Measurements from ENCODE around the gene PDXDC1.
"Not testable (repeated sequence)": the region's sequence is repeated elsewhere in the genome, so short reads cannot be mapped to it uniquely, and the experiment has no call there.

The PDXDC1 gene

GRCh38 chr16:14974656-14975417, at the start of gene PDXDC1:
Gene PDXDC1 (plus strand): TSS chr16:14975026. CDS start chr16:14975200, 174 bp downstream.
- FAIRE-seq: not testable (repeated sequence)

GRCh38 chr16:14928064-14928714, 46.6 kb upstream of the PDXDC1 start:
- FAIRE-seq: not testable (repeated sequence)

DNA sequence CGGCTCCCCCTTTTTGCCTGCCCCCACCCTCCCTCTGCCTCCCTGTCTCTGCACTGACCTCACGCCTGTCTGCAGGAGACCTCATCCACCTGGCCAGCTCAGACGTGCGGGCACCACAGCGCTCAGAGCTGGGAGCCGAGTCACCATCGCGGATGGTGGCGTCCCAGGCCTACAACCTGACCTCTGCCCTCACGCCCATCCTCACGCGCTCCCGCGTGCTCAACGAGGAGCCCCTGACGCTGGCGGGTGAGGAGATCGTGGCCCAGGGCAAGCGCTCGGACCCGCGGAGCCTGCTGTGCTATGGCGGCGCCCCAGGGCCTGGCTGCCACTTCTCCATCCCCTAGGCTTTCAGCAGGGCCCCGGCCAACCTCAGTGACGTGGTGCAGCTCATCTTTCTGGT, 45.6 kb upstream of the PDXDC1 start:
- not testable (repeated sequence) for FAIRE-seq

GRCh38 chr16:14930246-14930645, 44.6 kb upstream of the PDXDC1 start:
- not testable (repeated sequence) for FAIRE-seq

GRCh38 chr16:14930971-14931370, 43.9 kb upstream of the PDXDC1 start:
- FAIRE-seq: not testable (repeated sequence)

GRCh38 chr16:14932581-14933375, 42.0 kb upstream of the PDXDC1 start:
- FAIRE-seq: not testable (repeated sequence)

DNA sequence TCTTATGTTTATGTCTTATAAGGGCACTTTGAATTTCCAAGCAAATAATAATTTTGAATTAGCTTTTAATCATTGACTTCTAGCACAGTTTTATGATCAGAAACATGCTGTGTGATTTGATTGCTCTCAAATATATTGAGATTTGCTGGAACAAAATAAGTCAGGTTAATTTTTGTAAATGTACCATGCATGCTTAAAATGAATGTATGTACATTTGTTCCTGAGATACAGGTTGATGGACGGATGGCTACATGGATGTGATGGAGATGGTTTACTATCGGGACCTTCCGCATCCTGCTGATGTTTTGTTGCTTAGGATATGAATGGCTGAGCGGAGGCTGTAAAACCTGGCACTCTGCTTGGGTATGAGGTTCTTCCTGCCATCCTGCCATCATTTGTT, 37.7 kb upstream of the PDXDC1 start, which contains the start of gene NPIPA1:
Gene NPIPA1, plus strand, starts transcription at position 301 of the 400 bp plus-strand sequence. Its CDS starts 0 bp downstream, at position 301.
- FAIRE-seq: not testable (repeated sequence)

DNA sequence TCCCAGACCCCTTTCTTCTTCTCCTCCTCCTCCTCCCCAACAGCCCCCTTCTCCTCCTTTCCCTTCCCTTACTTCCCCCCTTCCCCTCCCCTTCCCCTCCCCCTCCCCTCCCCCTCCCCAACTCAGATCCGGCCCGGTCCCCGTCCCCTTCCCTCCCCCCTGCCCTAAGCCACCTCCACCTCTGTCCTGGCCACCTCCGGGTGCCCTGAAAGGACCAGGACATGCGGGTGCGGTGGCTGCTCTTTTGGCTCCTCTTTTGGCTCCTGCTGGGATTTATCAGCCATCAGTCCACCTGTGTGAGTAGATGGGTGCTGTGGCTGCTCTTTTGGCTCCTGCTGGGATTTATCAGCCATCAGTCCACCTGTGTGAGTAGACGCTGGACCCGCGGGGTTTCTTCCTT, 36.8 kb upstream of the PDXDC1 start:
- FAIRE-seq: not testable (repeated sequence)

DNA sequence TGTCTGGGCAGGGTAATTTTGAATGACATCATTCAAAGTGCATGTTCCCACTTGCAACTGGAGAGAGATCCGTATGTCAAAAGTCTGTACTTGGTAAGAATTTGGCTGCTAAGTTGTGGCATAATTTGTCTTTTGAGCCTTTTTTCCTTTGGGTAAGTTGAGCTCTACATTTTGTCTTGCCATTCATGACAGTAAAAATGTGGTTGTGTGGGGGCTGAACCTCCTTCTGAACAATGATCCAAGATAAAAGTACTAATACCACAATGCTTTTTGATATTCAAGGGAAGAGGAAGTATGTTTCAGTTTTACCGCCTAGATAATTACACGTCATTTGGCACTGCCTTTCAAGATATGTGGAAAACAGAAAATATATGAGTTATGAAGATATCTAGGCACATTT, 32.1 kb upstream of the PDXDC1 start:
- FAIRE-seq: not testable (repeated sequence)

- no peak for FAIRE-seq
Measured at GRCh38 chr16:14955546-14956231, 19.1 kb upstream of the PDXDC1 start.

- FAIRE-seq: no peak
Measured at GRCh38 chr16:14957576-14958322, 17.1 kb upstream of the PDXDC1 start.

GRCh38 chr16:14958323-14958600, 16.6 kb upstream of the PDXDC1 start:
- no peak for FAIRE-seq

- FAIRE-seq: no peak
Measured at GRCh38 chr16:14958970-14959369, 15.9 kb upstream of the PDXDC1 start.

- no peak for FAIRE-seq
Measured at GRCh38 chr16:14961405-14962186, 13.2 kb upstream of the PDXDC1 start.

DNA sequence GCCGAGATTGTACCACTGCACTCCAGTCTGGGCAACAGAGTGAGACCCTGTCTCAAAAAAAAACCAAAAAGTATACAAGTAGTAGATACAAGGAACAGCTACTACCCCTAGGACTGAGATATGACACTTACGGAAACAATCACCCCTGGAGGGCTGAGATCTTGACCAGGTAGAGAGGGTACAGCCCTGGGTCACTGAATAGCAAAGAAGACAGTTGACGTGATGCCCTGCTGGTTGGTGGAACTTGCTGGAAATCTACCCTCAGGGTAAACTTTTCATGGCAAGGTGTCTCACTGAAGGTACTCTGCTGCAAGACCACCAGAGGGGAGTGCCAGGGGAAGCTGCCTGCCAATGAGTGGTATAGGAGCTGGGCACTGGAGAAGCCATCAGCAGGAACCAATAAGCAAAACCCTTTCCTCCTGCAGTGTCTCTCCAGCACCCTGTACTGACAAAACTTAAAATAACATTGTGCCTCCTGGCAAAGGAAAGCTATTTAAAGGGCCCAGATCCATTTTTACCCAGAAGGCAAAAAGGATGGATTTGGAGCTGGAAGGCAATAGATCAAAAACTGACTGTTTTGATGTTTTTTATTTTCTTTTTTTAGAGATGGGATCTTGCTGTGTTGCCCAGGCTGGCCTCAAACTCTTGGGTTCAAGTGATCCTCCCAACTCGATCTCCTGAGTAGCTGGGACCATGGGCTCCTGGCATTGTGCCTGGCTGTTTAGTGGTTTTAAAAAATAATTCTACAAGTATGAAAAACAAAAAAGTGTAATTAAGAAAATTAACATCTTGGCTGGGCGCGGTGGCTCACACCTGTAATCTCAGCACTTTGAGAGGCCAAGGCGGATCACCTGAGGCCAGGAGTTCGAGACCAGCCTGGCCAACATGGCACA, 11.3 kb upstream of the PDXDC1 start:
- no peak for FAIRE-seq

DNA sequence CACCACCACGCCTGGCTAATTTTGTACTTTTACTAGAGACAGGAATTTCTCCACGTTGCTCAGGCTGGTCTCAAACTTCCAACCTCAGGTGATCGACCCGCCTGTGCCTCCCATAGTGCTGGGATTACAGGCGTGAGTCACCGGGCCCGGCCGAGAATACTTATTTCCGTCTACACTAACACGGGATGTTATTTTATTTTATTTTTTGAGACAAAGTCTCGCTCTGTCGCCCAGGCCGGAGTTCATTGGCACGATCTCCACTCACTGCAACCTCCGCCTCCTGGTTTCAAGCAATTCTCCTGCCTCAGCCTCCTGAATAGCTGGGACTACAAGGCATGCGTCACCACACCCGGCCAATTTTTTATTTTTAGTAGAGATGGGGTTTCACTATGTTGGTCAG, 9.5 kb upstream of the PDXDC1 start:
- no peak for FAIRE-seq

DNA sequence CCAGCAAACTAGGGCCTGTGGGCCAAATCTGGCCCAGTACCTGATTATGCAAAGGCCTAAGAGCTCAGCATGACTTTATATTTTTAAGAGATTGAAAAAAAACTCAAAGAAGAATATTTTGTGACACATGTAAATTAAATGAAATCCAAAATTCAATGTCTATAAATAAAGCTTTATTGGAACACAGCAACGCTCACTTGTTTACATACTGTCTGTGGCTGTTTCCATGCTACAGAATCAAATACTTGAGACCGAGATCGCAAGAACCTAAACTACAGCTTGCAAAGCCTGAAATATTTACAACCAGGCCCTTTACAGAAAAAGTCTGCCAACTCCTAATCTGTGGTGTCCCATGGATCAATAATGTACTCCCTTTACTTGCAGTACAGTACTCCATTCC, 5.0 kb upstream of the PDXDC1 start:
- not testable (repeated sequence) for FAIRE-seq

DNA sequence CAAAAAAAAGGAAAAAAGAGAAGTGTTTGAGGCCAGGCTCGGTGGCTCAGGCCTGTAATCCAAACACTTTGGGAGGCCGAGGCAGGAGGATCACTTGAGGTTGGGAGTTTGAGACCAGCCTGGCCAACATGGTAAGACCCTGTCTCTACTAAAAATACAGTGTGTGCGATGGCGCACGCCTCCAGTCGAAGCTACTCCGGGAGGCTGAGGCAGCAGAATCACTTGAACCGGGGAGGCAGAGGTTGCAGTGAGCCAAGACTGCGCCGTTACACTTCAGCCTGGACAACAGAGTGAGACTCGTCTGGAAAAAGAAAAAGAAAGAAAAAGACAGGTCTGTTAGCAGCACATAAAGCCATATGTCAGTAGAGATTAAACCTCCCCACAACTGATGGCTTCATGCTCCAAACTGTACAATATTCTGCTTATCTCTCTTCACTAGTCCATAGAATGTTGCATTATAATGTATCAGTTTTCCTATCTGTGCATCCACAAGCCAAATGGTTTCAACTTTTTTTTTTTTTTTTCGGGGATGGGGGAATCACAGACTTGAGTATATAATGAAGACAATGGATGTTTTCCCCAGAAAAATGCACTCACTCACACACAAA, 3.1 kb upstream of the PDXDC1 start:
- FAIRE-seq: not testable (repeated sequence)

GRCh38 chr16:14973785-14974322, 972 bp upstream of the PDXDC1 start:
- not testable (repeated sequence) for FAIRE-seq

DNA sequence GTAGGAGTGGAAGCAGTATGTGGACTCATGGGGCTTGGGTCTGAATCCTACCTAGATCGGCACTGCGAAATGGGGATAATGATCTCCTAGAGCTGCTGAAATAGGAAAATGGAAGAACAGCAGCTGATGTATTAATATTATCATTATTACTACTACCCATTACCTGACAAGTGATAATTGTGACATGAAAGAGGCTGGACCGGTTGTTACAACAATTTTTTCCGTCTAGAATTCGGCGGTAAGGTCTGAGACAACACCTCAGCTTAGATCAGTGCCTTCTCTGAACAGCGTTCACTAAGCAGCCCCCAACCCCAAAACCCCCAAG, 533 bp upstream of the PDXDC1 start:
- FAIRE-seq: not testable (repeated sequence)
